Measurements from ENCODE around the gene PES1. TPM values are rescaled to one million over a fixed set of nuclear protein-coding genes. Genes with fewer than 3 reads are reported as not detected.

The PES1 gene
- total and polyA plus RNA-seq, 2 of the 13 experiments (the other 11 are each of a cell fraction or from before 2014, with no cell fraction given), result 65.1 to 94.7 TPM

GRCh38 chr22:30591588-30592359 is at the start of gene PES1 (continued):
- TF ChIP-seq ZIK1 (CRISPR knock-in tag; IDR thresholded peaks at IDR 0.05; ENCODE audit: borderline replicate concordance, low read depth) (no peak), ZSCAN12 (CRISPR knock-in tag; IDR thresholded peaks at IDR 0.05) (no peak), ZNF772 (CRISPR knock-in tag; IDR thresholded peaks at IDR 0.05) (no peak), TAF15 (IDR thresholded peaks at IDR 0.05; ENCODE audit: low read depth, low read length, poor library complexity, severe bottlenecking) (no peak), MYC (CRISPR knock-in tag; IDR thresholded peaks at IDR 0.05; ENCODE audit: borderline replicate concordance) (peak; percentile 98), ZBTB26 (CRISPR knock-in tag; IDR thresholded peaks at IDR 0.05; ENCODE audit: borderline replicate concordance) (no peak), BHLHE40 (IDR thresholded peaks at IDR 0.05; ENCODE audit: low read length) (peak; percentile 99), YEATS2 (CRISPR knock-in tag; IDR thresholded peaks at IDR 0.05; ENCODE audit: borderline replicate concordance) (peak; percentile 94), PAF1 (CRISPR knock-in tag; IDR thresholded peaks at IDR 0.05) (no peak), HDAC2 (CRISPR knock-in tag; IDR thresholded peaks at IDR 0.05) (no peak), KIAA2018 (CRISPR knock-in tag; IDR thresholded peaks at IDR 0.05; ENCODE audit: borderline replicate concordance) (no peak), ZMYM4 (CRISPR knock-in tag; IDR thresholded peaks at IDR 0.05) (peak; percentile 51), STAT6 (CRISPR knock-in tag; IDR thresholded peaks at IDR 0.05; ENCODE audit: borderline replicate concordance) (0 out of 2 replicates have a peak, but pooled peaks have one; percentile 65), ATF2 (CRISPR knock-in tag; IDR thresholded peaks at IDR 0.05) (peak; percentile 85), RBM22 (optimal IDR thresholded peaks at IDR 0.05; ENCODE audit: low read length) (peak; percentile 100)

Measured in HepG2 (cell line).